Esophagus (tissue), 2 donors: Measurements from ENCODE around the gene VSTM4. TPM values are rescaled to one million over a fixed set of nuclear protein-coding genes. Genes with fewer than 3 reads are reported as not detected.

Experiments used
- H3K27ac ChIP-seq, 2 donors: one replicate each; pipeline ENCODE4 v1.5.1; 2013; ENCODE audit warnings: low read depth in 2 of 2, mild to moderate bottlenecking in 2 of 2, inconsistent platforms in 1 of 2, low read length in 1 of 2, moderate library complexity in 1 of 2
- H3K27me3 ChIP-seq, 2 donors: one replicate each; pipeline ENCODE4 v1.6.1; 2013; ENCODE audit warnings: low read length in 2 of 2, control low read depth in 1 of 2, mild to moderate bottlenecking in 1 of 2; ENCODE audit not compliant: insufficient read depth in 2 of 2, control insufficient read depth in 1 of 2
- H3K36me3 ChIP-seq, 2 donors: one replicate each; pipeline ENCODE4 v1.6.1; 2013; ENCODE audit warnings: low read length in 1 of 2; ENCODE audit not compliant: control insufficient read depth in 2 of 2, insufficient read depth in 2 of 2
- H3K4me1 ChIP-seq, 2 donors: one replicate each; pipeline ENCODE4 v1.6.1; 2013; ENCODE audit warnings: low read length in 1 of 2; ENCODE audit not compliant: control insufficient read depth in 2 of 2, insufficient read depth in 2 of 2
- H3K4me3 ChIP-seq, 2 donors: one replicate each; pipeline ENCODE4 v1.5.1; 2013; ENCODE audit warnings: low read length in 2 of 2, mild to moderate bottlenecking in 2 of 2, low read depth in 1 of 2, moderate library complexity in 1 of 2
- H3K9me3 ChIP-seq, 2 donors: one replicate each; pipeline ENCODE4 v1.6.1; 2013; ENCODE audit warnings: mild to moderate bottlenecking in 2 of 2, low read depth in 1 of 2, low read length in 1 of 2, moderate library complexity in 1 of 2; ENCODE audit not compliant: control insufficient read depth in 2 of 2, insufficient read depth in 1 of 2
- WGBS, 2 donors: extraction: QIAGEN DNeasy Blood & Tissue Kit; methylation state at CpG; one replicate each; pipeline ENCODE4 v1.1.7; 2013; 5-methylcytosine and 5-hydroxymethylcytosine counted together
- polyA plus RNA-seq, 2 donors: library from polyadenylated mRNA; stranded (reverse); fragments of 200-250 nt; gene quantifications; one replicate each; pipeline ENCODE4 v1.2.3, GENCODE V29; 2013
- donor health status: healthy with polysubstance abuse.
- donor health status: Bipolar disorder and iron deficiency.

The VSTM4 gene
- polyA plus RNA-seq, 2 donors, result 0.31 to 1.2 TPM

DNA sequence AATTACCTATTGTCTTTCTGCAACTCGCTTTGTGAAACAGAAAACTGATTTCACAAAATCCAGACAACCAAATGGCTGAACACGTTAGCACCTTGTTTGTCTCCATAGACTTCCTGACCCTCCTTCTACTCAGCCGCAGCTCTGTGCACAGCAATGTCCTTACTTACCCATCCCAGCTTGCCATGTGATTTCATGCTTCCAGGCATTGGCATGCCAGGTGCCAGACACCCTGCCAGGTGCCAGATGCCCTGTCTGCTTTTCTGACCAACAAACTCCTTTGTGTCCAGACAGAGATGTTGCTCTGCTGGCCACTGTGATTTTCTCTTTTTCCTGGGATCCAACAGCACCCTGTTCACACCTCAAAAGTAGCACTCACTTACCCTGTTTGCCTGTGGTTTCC lies 34.6 kb upstream of the VSTM4 start:
- Histone ChIP-seq H3K36me3 (no peaks in the 10 kb centered on the region), H3K9me3 (no peaks in the 10 kb centered on the region), H3K27me3 (no peaks in the 10 kb centered on the region), H3K4me1 (no peaks in the 10 kb centered on the region), H3K27ac (no peak overlapping the region), H3K4me3 (no peak overlapping the region)
- WGBS, 2 donors, result 79 to 81% methylated on average over 3 of the region's 3 CpGs

DNA sequence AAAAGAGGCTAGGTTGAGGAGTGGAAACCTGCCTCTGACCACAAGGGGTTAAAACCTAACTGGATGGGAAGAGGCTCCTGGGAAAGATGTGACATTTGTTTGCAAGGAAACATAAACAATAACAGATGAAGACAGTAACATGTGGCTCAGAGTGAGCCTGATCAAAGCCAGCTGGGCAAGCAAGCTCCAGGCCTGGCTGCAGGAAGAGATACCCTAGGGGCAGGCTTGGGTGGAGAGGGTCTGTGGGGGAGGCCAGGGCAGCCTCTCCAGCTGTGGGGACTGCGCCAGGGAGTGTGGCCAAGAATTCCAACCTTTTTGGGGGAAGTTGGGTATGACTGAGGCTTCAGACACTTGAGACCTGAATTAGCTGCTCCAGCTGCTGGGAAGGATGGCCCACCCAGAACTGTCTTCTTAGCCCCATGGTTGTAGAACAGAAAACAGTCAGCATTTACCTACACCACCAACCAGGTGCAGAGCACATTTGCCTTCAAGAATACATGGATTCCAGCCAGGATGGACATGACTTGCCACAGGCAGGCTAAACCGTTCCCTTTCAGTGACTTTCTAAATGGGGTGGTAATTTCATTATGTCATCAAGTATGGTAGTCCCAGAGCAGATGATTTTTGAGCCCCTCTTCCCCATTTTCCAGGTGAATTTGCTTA lies 28.9 kb upstream of the VSTM4 start:
- no peak overlapping the region for H3K4me3 ChIP-seq
- no peaks in the 10 kb centered on the region for H3K9me3 ChIP-seq
- WGBS, 2 donors, result 72% methylated on average over 2 of the region's 2 CpGs

DNA sequence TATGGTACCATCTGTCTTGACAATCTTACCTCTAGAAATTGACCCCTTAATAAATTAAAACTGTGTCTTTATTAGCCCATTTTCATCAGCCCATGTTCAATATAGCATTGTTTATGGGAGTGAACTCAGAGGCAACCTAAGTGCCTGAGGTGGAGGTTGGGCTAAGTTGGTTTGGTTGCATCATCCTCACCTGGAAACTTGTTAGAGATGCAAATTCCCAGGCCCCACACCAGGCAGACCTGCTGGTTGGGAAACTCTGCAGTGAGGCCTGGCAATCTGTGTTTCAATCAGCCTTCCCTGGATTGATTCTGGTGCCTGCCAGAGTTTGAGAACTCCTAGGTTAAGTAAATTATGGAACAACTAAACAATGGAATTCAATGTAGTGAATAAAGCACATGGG lies 27.9 kb upstream of the VSTM4 start:
- H3K4me1 ChIP-seq, result peaks cover 0 to 2% of the 10 kb centered on the region in 2 donors
- no peak overlapping the region for H3K27ac ChIP-seq
- no peaks in the 10 kb centered on the region for H3K36me3 ChIP-seq
- H3K4me3 ChIP-seq, result no peak overlapping the region
- H3K27me3 ChIP-seq, result no peaks in the 10 kb centered on the region
- H3K9me3 ChIP-seq, result no peaks in the 10 kb centered on the region

More for the DNA sequence above, 28.9 kb upstream of the VSTM4 start:
- H3K27ac ChIP-seq, result no peak overlapping the region
- peaks cover 0 to 2% of the 10 kb centered on the region in 2 donors for H3K4me1 ChIP-seq
- no peaks in the 10 kb centered on the region for H3K27me3 ChIP-seq
- H3K36me3 ChIP-seq, result no peaks in the 10 kb centered on the region

GRCh38 chr10:49141541-49142332 lies 26.4 kb upstream of the VSTM4 start:
- Histone ChIP-seq H3K4me1 (peaks cover 0 to 2% of the 10 kb centered on the region in 2 donors), H3K9me3 (no peaks in the 10 kb centered on the region), H3K36me3 (no peaks in the 10 kb centered on the region), H3K27ac (no peak overlapping the region), H3K27me3 (no peaks in the 10 kb centered on the region), H3K4me3 (no peak overlapping the region)
- WGBS, 2 donors, result 70 to 84% methylated on average over 5 of the region's 5 CpGs

DNA sequence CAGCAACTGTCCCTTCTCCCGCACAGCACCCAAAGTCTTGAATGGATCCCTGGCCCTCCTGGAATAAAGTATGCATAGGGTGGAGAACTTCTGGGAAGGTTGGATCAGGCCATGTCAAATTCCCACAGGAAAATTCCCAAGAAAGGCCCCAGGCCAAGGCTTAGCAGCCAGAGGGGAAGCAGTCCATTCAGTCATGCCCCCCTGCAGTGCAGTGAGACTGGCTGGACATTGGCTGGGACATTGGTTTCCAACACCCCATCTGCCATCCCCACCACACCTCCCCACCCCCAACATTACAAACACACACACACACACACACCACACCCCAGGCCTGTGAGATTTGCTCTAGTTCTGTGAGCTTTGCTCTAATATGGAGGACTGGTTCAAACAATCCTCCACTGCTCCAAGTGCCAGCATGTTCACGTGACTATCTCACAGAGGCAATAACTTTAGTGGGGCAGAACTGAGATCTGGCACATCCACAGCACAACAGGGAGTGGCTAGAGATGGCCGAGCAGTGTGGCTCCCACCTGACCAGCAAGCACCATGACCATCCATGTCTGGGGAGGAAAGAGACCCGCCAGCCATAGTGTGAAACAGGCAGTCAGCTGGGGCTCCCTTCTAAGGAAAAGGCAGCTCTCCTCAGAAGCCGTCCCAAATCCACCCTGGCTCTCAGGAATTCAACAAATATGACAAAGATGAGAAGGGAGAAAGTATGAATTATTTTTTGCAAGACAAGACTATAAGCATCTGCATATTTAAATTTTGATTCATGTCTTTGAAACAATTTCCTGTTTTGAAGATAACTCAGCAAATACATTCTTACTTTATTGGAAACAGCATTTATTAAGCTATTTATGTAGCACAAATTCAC lies 25.2 kb upstream of the VSTM4 start:
- no peak overlapping the region for H3K27ac ChIP-seq
- WGBS, 2 donors, result 74 to 77% methylated on average over 5 of the region's 5 CpGs

DNA sequence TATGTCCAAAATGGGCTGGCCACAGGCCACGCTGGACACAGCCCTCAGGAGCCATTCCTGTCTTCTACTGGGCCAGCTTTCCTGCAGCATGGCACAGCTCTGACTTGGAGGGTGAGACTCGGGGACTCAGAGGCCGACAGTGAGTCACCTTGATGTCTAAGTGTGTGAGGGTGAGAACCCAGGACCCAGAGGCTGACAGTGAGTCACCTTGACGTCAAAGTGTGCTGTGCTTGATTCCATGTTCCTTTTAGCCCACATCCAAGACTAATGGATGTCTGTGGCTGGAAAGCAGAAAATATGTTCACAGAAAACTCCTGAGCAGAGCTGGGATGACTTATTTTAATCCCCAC lies 24.5 kb upstream of the VSTM4 start:
- Histone ChIP-seq H3K4me3 (no peak overlapping the region), H3K9me3 (no peaks in the 10 kb centered on the region), H3K36me3 (no peaks in the 10 kb centered on the region), H3K27ac (peak overlapping the region in 1 of 2 donors; percentile 6), H3K4me1 (peaks cover 0 to 2% of the 10 kb centered on the region in 2 donors), H3K27me3 (no peaks in the 10 kb centered on the region)
- WGBS, 2 donors, result 73 to 78% methylated on average over 4 of the region's 4 CpGs

More for the DNA sequence above, 25.2 kb upstream of the VSTM4 start:
- no peak overlapping the region for H3K4me3 ChIP-seq
- H3K4me1 ChIP-seq, result peaks cover 0 to 2% of the 10 kb centered on the region in 2 donors
- H3K27me3 ChIP-seq, result no peaks in the 10 kb centered on the region
- H3K9me3 ChIP-seq, result no peaks in the 10 kb centered on the region
- no peaks in the 10 kb centered on the region for H3K36me3 ChIP-seq

GRCh38 chr10:49139028-49139845 lies 23.9 kb upstream of the VSTM4 start:
- Histone ChIP-seq H3K27ac (peak overlapping the region; percentile 34 to 53), H3K9me3 (no peaks in the 10 kb centered on the region), H3K27me3 (no peaks in the 10 kb centered on the region), H3K4me1 (peaks cover 0 to 2% of the 10 kb centered on the region in 2 donors), H3K4me3 (no peak overlapping the region), H3K36me3 (no peaks in the 10 kb centered on the region)
- WGBS, 2 donors, result 71 to 75% methylated on average over 8 of the region's 8 CpGs

DNA sequence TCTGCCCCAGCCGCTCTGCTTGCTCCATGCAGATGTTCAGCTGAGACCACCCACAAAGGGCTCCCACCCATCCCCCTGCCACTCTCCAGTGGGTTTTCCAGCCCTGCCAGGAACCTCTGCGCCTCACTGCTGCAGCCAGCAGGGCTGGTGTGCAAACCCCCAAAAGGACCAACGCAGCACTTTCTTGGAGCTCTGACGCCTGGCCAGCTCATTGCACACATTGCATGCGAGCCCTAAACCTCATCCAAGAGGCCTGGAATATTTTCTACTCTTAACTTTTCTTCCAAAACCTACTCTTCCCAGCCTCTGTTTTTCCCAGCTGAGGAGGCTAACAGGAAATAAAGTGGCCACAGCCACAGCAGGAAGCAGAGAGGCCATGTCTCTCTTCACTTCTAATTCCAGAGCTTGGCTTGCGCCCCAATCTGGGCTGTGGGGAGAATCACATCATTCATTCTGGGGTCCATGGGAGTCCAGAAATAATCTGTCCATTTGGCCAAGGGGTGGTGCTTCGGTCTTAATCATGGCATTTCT lies 23.1 kb upstream of the VSTM4 start:
- Histone ChIP-seq H3K4me3 (no peak overlapping the region), H3K27me3 (no peaks in the 10 kb centered on the region), H3K9me3 (no peaks in the 10 kb centered on the region), H3K36me3 (no peaks in the 10 kb centered on the region), H3K27ac (peak overlapping the region; percentile 34 to 53), H3K4me1 (peaks cover 0 to 2% of the 10 kb centered on the region in 2 donors)
- 79 to 86% methylated on average over 7 of the region's 7 CpGs for WGBS, 2 donors

- no peaks in the 10 kb centered on the region for H3K9me3 ChIP-seq
- H3K4me1 ChIP-seq, result peaks cover 0 to 2% of the 10 kb centered on the region in 2 donors
- H3K27ac ChIP-seq, result no peak overlapping the region
- no peaks in the 10 kb centered on the region for H3K27me3 ChIP-seq
- WGBS, 2 donors, result 58 to 67% methylated on average over 1 of the region's 1 CpG
- no peaks in the 10 kb centered on the region for H3K36me3 ChIP-seq
- H3K4me3 ChIP-seq, result no peak overlapping the region
These were observed 21.2 kb upstream of the VSTM4 start for GRCh38 chr10:49136525-49136924.
